Ovary (tissue), 9 donors: ENCODE results near the gene NDUFV2. TPM values are rescaled to one million over a fixed set of nuclear protein-coding genes. Genes with fewer than 3 reads are reported as not detected.

Experiments
- DNase-seq, 5 donors: peaks; one replicate each; pipeline ENCODE4 v3.0.0-alpha.2; 2019 to 2020
- H3K27ac ChIP-seq, 2 donors: fragments of 200-600 bp; one replicate each; pipeline versions ENCODE4 v1.5.1 to v1.8.0; 2019 to 2022
- H3K27me3 ChIP-seq: fragments of 200-600 bp; one replicate; pipeline ENCODE4 v1.8.0; 2022
- H3K36me3 ChIP-seq: fragments of 200-600 bp; sonication (generic); one replicate; pipeline ENCODE4 v1.5.1; 2019
- H3K4me1 ChIP-seq: one replicate; pipeline ENCODE4 v1.8.1; 2013; ENCODE audit warnings: mild to moderate bottlenecking, moderate library complexity; ENCODE audit not compliant: insufficient read depth
- H3K4me3 ChIP-seq: fragments of 200-600 bp; sonication (generic); one replicate; pipeline ENCODE4 v1.5.1; 2017
- H3K9me3 ChIP-seq, 2 donors: fragments of 200-600 bp in 1 of 2; sonication (generic) in 1 of 2; one replicate each; pipeline versions ENCODE4 v1.5.1 to v1.8.1; 2013 to 2019; ENCODE audit warnings: mild to moderate bottlenecking in 1 of 2, moderate library complexity in 1 of 2
- EP300 ChIP-seq: sonication (generic); formaldehyde crosslinking; IDR thresholded peaks from one replicate; pipeline ENCODE4 v1.6.1; 2017; ENCODE audit warnings: antibody characterized with exemption
- POLR2A ChIP-seq: fragments of 450-650 bp; IDR thresholded peaks from one replicate; pipeline ENCODE4 v1.6.1; 2017; ENCODE audit warnings: antibody characterized with exemption, mild to moderate bottlenecking, moderate library complexity
- WGBS, 3 donors: extraction: QIAGEN DNeasy Blood & Tissue Kit in 1 of 3; methylation state at CpG; one replicate each; pipeline versions ENCODE4 v1.1.5 to v1.1.7; 2013 to 2017; 5-methylcytosine and 5-hydroxymethylcytosine counted together
- intact Hi-C, 4 donors: fragments of 100-400 bp; cut with DNase I; formaldehyde crosslinking; loops; one replicate each; pipeline versions ENCODE4 v1.11.0 to v1.15.1; 2022 to 2023
- polyA plus RNA-seq, 2 donors: library from polyadenylated mRNA; stranded (reverse); fragments of 200-250 nt in 1 of 2; fragments of 350-450 nt in 1 of 2; fragmentation: Illumina TruSeq in 1 of 2; extraction: RNeasy Lipid Tissue Mini Kit (QIAGEN cat#74804) in 1 of 2; gene quantifications; one replicate each; pipeline ENCODE4 v1.2.3, GENCODE V29; 2013 to 2014
- total RNA-seq, 7 donors: library from RNA; depleted of rRNA in 2 of 7; stranded (reverse); fragments of >200 nt in 2 of 7; fragmentation: NEBNext Ultra II Directional in 3 of 7; extraction: Animal tissue kit (Norgen Biotek cat#: 25700) in 3 of 7; gene quantifications; one replicate each; pipeline versions ENCODE4 v1.1.0 to v1.2.4, GENCODE V29; 2016 to 2023
- TF ChIP-seq, protein P1 (sequence below), 3 donors: fragments of 450-650 bp in 2 of 3; fragments of 200-600 bp in 1 of 3; IDR thresholded peaks; one replicate each; pipeline versions ENCODE4 v1.5.1 to v1.8.0; 2016 to 2022; ENCODE audit warnings: antibody characterized with exemption in 3 of 3, mild to moderate bottlenecking in 1 of 3
- donor health status: DM: no; HTN: no; CAD: no; lungs with moderate emphysema.
- donor health status: DM: no; HTN: no; CAD: no.
- donor health status: Bipolar disorder and iron deficiency.
- donor health status: DM: yes; HTN: yes; CAD: no.
- donor health status: DM: no; HTN: no; CAD: no.
- donor health status: DM: yes; HTN: yes; CAD: no.

The NDUFV2 gene
- total and polyA plus RNA-seq, 9 donors, result 59.7 to 135 (median 76.6) TPM

DNA sequence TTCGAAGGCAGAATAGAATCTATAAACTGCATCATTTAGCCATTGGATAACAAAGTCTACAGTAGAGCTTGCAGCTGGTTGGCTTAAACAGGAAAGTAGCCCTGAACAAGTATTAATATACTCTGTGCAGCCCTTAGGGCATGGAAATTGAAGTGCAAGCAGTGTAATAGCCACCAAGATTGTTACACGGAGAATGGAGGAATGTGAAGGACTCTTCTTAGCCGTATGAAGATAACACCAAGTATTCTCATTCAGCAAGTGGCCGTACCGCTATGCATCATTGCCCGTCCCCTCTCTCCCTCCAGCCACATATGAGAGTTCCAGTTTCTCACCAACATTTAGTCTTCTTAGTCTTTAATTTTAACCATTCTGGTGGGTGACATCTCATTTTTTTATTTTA, 74.5 kb downstream of the NDUFV2 start:
- Histone ChIP-seq H3K27ac (no peak overlapping the region), H3K27me3 (no peaks in the 10 kb centered on the region), H3K4me1 (peaks cover 1% of the 10 kb centered on the region), H3K9me3 (no peaks in the 10 kb centered on the region), H3K4me3 (no peak overlapping the region), H3K36me3 (no peaks in the 10 kb centered on the region)
- intact Hi-C loops, result no loop called here
- TF ChIP-seq, protein P1, sequence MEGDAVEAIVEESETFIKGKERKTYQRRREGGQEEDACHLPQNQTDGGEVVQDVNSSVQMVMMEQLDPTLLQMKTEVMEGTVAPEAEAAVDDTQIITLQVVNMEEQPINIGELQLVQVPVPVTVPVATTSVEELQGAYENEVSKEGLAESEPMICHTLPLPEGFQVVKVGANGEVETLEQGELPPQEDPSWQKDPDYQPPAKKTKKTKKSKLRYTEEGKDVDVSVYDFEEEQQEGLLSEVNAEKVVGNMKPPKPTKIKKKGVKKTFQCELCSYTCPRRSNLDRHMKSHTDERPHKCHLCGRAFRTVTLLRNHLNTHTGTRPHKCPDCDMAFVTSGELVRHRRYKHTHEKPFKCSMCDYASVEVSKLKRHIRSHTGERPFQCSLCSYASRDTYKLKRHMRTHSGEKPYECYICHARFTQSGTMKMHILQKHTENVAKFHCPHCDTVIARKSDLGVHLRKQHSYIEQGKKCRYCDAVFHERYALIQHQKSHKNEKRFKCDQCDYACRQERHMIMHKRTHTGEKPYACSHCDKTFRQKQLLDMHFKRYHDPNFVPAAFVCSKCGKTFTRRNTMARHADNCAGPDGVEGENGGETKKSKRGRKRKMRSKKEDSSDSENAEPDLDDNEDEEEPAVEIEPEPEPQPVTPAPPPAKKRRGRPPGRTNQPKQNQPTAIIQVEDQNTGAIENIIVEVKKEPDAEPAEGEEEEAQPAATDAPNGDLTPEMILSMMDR (IDR thresholded peaks at IDR 0.05), result no peak
- TF ChIP-seq POLR2A (no peak), EP300 (no peak)
- 84 to 88% (median 88%) methylated on average over 6 of the region's 6 CpGs for WGBS, 3 donors
- no peak for DNase-seq

DNA sequence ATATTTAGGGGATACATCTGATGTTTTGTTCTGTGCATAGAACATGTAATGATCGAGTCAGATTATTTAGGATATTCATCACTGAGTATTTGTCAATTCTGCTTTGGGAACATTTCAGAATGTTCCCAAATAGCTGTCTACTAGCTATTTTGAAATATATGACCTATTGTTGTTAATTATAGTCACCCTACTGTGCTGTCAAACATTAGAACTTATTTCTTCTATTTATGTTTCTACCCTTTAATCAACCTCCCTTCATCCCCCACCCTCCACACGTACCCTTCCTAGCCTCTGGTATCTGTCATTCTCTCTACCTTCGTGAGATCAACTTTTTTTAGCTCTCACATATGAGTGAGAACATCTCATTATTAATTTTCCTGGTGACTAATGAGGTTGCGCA, 75.0 kb downstream of the NDUFV2 start:
- Histone ChIP-seq H3K4me3 (no peak overlapping the region), H3K4me1 (peaks cover 1% of the 10 kb centered on the region), H3K9me3 (no peaks in the 10 kb centered on the region), H3K36me3 (no peaks in the 10 kb centered on the region), H3K27ac (no peak overlapping the region), H3K27me3 (no peaks in the 10 kb centered on the region)
- no peak for DNase-seq
- intact Hi-C loops, result no loop called here
- no peak for TF ChIP-seq EP300
- TF ChIP-seq, protein P1 (IDR thresholded peaks at IDR 0.05), result no peak
- TF ChIP-seq POLR2A, result no peak
- 81 to 89% (median 87%) methylated on average over 4 of the region's 4 CpGs for WGBS, 3 donors

DNA sequence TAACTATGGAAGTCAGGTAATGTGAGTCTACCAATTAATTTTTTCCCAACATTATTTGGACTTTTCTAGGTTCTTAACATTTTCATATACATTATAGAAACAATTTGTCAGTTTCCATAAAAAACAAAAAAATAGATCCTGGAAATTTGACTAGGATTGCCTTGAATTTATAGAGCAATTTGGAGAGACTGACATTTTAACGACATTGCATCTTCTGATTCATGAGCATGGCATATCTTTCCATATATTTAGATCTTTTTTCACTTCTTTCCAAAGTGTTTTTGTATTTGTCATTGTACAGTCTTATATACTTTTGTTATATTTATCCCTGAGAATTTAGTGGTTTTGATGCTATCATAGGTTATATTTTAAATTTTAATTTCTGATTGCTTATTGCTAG, 76.1 kb downstream of the NDUFV2 start:
- intact Hi-C loops, result no loop called here
- Histone ChIP-seq H3K4me3 (no peak overlapping the region), H3K27me3 (no peaks in the 10 kb centered on the region), H3K9me3 (no peaks in the 10 kb centered on the region), H3K4me1 (peaks cover under 1% of the 10 kb centered on the region), H3K27ac (no peak overlapping the region), H3K36me3 (no peaks in the 10 kb centered on the region)
- TF ChIP-seq POLR2A (no peak), EP300 (no peak)
- TF ChIP-seq, protein P1 (IDR thresholded peaks at IDR 0.05), result no peak
- no peak for DNase-seq
- 93 to 99% (median 93%) methylated on average over 1 of the region's 1 CpG for WGBS, 3 donors

DNA sequence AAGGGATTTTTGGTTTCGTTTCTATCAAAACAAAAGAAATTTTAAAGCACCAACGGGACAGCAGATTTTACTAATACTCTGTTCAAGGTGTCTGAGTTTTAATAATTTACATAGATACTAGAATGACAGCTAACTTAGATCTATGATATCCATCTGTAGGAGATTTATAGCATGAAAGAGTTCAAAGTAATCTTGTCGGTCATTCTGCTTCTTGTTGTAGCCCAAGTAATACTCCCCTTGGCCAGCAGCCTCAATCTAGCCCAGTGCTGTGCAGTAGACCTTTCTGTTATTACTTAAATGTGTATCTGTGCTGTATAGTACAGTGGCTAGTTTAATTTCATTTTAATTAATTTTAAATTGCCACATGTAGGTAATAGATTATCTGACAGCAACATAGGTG, 78.8 kb downstream of the NDUFV2 start:
- Histone ChIP-seq H3K4me1 (no peaks in the 10 kb centered on the region), H3K4me3 (no peak overlapping the region), H3K36me3 (no peaks in the 10 kb centered on the region), H3K27ac (no peak overlapping the region), H3K27me3 (no peaks in the 10 kb centered on the region), H3K9me3 (no peaks in the 10 kb centered on the region)
- intact Hi-C loops, result no loop called here
- WGBS, 3 donors, result 79 to 88% (median 84%) methylated on average over 3 of the region's 3 CpGs
- TF ChIP-seq POLR2A, result no peak
- no peak for TF ChIP-seq EP300
- TF ChIP-seq, protein P1 (IDR thresholded peaks at IDR 0.05), result no peak
- DNase-seq, result no peak
